HG03025 (cell line): ENCODE measurements around the gene MCRIP2.
"Not testable (repeated sequence)": the region's sequence is repeated elsewhere in the genome, so short reads cannot be mapped to it uniquely, and the experiment has no call there.

Experiments
- ATAC-seq: cut with Tn5 transposase; IDR thresholded peaks from one replicate; pipeline ENCODE4 v1.9.1; 2021; ENCODE audit warnings: mild to moderate bottlenecking, moderate library complexity; ENCODE audit not compliant: unreplicated experiment, low FRiP score

The MCRIP2 gene

DNA sequence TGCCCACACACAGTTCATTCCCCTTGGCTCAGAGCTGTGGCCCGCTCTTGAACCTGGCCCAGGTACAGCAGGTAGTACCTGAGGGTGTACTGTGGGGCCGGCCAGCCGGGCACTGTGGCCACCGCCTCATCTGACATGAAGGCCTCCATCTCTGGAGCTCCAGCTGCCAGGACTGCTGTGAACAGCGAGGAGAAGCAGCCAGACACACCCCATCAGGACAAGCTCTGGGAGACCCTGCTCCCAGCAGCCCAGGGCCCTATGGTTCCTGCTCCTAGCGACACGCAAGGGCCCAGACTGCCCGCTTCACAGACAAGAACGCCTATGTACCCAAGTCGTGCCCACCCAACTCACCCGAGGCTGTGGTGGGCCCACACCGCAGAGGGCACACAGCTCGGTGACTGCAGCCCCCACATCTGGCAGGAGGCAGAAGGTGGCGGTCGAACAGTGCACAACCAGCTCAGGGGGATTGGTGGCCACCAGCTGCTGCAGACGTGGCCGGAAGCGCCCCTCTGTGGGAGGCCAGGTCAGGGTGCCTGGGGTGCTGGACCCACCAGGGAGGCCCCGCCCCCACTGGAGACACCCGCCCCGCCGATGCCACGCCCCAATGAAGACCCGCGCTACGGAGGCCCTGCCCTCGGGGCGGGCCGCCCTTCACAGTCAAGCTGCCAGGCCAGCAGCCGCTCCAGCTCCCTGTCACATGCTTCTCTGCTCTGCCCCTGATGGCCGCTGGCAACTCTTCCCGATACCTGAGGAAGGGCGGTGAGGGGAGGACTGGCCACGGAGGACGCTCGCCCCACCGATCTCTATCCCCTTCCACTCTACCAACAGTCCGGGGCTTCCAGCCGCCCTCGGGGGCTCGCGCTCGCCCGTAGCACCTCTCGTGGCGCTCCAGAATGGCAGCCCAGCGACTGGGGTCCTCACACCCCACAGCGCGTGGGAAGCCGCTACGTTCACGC lies 37.5 kb downstream of the MCRIP2 start:
- no peak for ATAC-seq

DNA sequence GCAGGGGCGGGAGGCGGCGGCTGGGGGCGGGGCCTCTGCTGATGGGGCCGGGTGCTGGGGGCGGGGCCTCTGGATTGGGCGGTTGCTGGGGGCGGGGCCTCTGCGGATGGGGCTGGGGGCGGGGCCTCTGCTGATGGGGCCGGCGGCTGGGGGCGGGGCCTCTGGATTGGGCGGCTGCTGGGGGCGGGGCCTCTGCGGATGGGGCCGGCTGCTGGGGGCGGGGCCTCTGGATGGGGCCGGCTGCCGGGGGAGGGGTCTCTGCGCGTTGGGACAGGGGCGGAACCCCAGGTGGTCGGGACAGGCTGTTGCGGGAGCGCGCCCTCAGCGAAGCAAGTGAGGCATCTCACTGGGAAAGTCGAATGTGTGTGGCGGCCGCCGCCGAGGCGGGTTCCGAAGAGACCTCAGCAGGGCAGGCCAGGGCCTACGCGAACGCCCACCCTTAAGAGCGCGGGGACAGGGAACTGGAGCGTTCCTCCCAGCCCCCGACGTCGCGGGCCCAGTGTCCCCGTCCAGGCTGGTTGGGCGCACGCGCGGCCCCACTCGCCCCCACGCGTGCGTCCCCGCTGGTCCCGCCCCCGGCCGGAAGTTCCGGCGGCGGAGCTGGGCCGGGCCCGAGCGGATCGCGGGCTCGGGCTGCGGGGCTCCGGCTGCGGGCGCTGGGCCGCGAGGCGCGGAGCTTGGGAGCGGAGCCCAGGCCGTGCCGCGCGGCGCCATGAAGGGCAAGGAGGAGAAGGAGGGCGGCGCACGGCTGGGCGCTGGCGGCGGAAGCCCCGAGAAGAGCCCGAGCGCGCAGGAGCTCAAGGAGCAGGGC lies 38.4 kb downstream of the MCRIP2 start, which contains the start of gene STUB1:
TSS of gene STUB1 (plus strand) at position 597 of the 811 bp plus-strand sequence. CDS start at position 713, 116 bp downstream.
- peak; percentile 32 for ATAC-seq

DNA sequence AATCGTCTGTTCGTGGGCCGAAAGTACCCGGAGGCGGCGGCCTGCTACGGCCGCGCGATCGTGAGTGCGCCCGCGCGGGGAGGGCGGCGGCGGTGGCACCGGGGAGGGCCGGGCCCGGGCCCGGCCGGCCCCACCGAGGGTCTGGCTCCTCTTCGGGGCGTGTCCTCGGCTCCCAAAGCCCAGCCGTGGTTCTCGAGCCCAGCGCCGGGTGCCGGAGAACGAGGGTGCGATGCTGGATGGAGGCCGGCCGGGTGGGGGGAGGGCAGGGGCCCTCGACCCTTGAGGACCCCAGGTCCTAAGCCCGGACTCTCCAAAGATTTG lies 39.0 kb downstream of the MCRIP2 start:
- no peak for ATAC-seq

DNA sequence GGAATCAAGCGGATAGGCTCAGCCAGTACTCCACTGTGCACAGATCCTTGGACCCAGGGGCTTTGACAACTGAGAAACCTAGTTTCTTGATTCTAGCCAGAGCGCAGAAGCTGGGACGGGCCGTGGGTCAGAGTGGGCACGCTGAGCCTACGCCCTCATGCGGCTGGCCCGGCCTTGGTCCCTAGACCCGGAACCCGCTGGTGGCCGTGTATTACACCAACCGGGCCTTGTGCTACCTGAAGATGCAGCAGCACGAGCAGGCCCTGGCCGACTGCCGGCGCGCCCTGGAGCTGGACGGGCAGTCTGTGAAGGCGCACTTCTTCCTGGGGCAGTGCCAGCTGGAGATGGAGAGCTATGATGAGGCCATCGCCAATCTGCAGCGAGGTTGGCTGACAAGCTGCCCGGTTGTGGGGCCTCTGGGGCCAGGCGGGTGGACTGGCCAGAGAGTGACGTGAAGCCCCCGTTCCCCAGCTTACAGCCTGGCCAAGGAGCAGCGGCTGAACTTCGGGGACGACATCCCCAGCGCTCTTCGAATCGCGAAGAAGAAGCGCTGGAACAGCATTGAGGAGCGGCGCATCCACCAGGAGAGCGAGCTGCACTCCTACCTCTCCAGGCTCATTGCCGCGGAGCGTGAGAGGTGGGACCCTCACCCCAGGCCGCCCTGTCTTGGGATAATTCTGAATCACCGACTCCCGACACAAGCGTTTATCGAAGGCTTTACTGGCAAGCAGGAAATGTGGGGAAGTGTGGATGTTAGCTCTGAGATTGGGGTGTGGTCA lies 39.5 kb downstream of the MCRIP2 start:
- no peak for ATAC-seq

DNA sequence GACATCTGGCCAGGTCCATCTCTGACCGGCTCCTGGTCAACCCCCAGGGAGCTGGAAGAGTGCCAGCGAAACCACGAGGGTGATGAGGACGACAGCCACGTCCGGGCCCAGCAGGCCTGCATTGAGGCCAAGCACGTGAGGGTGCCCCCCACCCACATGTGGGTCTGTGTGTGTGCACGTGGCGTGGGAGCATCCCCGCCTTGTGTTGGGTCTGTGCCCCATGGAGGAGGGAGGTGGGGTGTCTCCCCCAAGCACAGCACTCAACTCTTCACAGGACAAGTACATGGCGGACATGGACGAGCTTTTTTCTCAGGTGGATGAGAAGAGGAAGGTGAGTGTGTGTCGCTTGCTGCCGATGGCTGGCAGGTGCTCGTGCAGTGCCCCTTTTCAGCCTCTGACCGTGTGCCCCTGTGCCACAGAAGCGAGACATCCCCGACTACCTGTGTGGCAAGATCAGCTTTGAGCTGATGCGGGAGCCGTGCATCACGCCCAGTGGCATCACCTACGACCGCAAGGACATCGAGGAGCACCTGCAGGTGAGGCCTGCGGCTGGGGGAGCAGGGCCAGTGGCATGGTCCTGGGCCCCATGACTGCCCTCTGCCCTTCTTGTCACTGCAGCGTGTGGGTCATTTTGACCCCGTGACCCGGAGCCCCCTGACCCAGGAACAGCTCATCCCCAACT lies 40.3 kb downstream of the MCRIP2 start:
- no peak for ATAC-seq

DNA sequence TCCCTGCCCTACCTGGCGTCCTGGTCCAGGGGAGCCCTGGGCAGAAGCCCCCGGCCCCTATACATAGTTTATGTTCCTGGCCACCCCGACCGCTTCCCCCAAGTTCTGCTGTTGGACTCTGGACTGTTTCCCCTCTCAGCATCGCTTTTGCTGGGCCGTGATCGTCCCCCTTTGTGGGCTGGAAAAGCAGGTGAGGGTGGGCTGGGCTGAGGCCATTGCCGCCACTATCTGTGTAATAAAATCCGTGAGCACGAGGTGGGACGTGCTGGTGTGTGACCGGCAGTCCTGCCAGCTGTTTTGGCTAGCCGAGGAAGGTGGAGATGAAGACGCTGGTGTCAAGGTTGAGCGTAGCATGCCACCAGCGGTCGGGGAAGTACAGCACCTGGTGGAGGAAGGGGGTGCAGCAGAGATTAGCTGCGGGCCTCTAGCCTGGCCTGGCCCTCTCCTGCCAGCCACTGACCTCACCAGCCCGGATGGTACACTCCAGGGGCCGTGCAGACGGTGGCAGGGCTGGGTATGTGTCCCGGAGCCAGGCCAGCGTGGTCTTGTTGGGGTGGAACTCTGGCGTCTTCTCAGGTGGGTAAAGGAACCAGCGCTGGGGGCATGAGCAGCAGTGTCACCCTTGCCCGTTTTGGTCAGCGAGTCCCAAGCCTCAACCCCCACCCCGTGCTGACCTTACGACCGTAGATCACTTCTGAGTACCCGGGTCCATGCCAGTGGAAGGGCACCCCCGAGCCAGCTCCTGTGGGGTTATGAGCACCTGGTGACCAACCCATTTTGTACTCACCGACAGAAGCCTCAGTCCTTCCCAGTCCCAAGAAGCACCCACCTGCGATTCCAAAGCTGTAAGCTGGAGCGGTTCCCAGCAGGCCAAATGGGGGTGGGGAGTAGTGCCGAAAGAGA lies 41.1 kb downstream of the MCRIP2 start:
- ATAC-seq = no peak

DNA sequence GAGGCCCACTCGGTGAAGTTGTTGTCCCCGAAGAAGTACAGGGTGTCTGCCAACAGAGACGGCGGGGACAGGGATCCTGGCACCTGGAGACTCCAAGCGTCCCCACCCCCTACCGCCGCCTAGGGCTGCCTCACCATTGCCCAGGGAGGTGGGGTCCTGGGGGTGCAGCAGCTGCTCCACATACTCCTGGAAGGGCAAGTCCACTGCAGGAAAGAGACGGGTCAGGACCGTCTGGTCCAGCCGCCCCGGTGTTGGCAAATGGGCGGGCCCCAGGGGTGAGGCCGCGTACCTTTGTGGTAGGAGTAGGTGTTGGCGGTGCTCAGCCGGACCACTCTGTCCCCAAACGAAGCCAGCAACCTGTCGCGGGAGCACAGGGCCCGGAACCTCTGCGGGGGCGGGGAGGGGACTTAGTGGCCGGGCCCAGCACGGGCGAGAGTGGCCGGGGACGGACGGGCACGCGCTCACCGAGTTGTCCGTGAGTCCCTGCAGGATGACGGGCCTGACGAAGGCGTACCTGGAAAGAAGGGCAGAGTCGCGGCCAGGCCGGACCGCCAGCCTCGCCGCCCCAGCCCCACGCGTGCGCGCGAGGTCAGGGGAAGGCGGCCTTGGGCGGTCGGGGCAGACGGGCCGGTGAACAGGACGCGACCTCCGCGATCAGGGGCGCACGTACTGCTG lies 41.9 kb downstream of the MCRIP2 start:
- no peak for ATAC-seq

DNA sequence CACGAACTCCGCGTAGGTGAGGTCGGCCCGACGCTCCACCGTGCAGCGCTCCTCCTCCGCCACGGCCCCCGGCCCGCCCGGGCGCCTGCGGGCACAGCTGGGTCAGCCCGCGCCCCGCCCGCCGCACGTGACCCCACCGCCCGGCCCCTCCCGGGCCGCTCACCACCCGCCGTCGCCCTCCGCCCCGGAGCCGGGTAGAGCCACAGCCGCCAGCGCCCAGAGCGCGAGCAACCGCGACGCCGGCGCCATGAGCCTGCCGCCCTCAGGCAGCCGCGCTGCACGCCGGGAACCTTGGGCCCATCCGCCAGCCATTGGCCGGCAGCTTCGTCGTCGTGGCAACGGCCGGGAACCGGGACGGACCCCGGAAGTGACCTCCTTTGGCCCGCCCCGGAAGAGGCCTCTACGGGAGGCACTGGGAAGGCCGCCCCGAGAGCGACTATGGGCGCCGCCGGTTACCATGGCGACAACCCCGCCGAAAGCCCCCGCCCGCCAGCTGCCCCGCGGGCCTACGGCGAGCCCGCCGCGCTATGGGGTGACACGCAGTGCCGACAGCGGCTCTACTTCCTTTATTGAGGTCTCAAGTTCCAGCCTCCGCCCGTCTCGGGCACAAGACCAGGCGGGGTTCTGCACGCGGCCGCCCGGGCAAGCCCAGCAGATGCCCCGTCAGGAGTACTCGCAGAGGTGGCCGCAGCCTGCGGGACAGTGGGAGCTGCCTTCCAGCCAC lies 42.6 kb downstream of the MCRIP2 start, which contains the start of gene JMJD8:
TSS of gene JMJD8 (minus strand) at position 264 of the 724 bp plus-strand sequence. CDS start at position 249, 15 bp downstream.
- ATAC-seq = peak; percentile 50

DNA sequence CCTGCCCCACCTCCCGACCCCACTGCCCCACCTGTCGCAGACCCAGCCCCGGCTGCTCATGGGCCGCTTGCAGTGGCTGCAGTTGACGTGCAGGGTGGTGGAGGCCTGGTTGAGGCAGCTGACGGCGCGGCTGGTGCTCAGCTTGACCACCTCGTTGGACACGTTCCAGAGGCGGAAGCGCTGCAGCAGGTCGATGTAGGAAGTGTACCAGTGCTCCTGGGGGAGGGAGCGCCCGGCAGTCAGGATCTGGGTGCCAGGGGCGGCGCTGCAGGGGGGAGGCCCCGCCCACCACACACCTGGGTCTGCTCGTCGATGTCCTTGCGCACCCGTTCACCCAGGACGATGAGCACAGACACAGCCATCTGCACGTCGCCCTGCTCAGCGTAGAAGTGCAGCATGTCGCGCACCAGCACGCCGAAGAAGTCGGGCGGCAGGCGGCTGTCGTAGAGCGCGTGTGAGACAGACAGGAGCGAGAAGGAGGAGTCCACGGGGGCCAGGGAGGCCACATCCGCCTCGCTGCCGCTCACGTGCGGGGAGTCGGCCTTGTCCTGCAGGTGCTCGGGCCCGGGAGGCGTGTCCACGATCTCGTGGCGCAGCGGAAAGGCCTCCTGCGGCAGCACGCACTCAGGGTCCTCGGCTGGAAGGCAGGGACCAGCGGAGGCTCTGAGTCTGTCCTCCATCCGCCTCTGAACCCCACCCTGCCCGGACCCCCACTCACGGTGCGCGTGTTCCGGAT lies 43.5 kb downstream of the MCRIP2 start:
- no peak for ATAC-seq

DNA sequence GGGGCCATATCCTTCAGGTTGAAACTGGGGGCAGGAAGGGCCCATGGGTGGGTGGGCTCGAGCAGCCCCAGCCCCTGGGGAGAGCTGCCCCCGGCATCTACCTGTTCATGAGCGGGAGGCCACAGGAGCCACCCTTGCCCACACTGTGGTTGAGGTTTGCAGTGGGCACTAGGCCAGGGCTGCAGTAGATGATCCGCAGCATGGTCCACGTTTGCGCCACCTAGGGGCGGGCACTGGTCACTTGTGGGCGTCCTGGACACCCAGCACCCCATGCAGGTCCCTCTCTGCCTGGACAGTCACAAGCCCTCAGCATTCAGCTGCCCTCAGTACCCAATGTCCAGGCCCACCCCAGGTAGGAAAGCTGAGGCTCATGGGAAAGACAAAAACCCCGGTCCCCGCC lies 44.3 kb downstream of the MCRIP2 start:
- no peak for ATAC-seq

DNA sequence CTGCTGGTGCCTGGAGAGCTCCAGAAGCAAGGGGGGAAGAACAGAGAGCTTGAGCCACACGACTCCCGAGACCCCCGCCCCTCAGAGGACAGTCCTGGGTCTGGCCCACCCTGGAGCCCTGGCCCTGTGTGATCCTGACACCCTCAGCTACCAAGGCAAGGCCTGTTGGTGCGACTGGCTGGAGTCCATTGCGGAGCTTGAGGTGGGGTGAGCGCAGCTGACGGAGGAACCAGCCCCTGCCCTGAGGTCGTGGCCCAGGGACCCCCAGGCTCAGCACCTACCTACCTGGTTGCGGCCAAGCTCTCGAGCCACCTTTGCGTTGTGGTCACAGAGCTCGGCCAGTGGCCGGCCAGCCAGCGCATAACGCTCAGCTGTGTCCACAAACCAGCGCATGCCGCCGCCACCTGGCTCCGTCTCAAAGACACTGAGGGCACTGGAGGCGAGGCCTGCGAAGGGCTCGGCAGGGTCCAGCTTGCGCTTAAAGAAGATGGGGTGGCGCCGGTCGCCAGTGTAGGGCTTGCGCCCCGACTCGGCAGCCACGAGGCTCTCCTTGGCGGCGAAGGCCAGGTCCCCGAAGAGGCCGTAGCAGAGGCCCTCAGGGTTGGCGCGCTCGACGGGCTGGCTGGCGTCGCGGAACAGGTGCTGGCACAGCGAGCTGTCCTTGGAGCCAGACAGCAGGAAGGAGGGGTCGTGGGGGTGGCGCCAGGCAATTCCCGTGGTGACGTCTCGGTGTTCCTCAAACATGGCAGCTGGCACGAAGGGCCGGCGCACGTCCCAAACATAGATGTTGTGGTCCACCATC lies 45.0 kb downstream of the MCRIP2 start:
- ATAC-seq = no peak

DNA sequence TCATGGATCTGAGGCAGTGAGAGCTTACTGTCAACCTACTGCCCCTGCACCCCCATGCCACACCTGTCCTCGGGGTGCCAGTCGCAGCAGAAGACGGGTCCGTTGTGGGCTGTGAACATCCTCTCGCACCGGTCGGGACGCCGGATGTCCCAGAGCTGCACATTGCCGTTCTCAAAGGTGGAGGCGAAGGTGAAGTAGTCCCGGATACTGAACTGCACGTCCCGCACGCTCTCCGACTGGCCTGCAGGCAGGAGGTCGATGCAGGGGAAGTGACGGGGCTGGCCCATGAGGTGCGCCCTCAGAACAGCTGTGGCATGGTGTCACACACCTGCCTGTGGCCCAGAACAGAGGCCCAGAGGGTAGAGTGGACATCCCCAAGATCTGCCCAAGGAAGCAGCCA lies 45.9 kb downstream of the MCRIP2 start:
- no peak for ATAC-seq

DNA sequence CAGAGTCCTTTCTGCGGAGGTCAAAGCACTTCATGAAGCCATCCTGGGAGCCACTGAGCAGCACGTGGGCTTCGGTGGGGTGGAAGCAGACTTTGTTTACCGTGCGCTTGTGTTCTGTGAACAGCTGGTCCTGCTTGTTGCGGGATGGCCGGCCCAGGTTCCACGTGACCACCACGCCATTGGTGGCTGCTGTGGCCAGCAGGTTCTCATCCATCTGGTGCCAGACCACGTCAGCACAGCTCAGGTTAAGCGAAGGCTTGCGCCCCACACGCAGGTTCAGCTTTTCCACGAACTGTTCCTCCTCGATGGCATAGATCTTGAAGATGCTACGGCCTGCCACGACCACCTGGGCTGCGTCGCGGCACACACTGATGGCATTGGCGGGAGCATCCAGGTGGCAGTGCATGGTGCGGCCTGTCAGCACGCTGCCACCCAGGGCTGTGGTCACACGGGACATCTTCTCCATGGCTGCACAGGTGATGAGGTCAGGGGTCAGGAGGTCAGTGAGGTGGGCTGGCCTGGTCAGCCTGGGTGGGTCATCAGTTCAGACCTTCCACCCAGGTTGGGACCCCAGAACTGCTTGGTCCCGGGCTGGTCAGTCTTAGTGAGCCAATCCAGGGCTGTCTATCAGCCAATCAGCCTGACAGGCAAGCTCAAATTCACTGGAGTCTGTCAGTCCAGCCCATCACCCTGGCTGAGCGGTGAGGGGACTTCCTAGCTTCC lies 47.7 kb downstream of the MCRIP2 start:
- no peak for ATAC-seq

DNA sequence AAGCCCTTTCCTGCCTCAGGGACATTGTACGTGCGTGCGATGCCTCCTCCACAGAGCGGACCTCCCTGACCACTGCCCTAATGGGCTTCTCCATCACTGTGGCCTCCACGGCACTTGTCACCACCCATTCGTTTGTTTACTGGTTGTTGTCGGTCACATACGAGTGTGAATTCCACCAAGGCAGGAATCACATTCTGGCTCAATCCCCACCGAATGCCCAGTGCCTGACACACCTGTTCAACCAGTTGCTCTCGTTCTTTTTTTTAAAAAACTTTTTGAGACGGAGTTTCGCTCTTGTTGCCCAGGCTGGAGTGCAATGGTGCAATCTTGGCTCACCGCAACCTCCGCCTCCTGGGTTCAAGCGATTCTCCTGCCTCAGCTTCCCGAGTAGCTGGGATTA lies 49.6 kb downstream of the MCRIP2 start:
- ATAC-seq = not testable (repeated sequence)

DNA sequence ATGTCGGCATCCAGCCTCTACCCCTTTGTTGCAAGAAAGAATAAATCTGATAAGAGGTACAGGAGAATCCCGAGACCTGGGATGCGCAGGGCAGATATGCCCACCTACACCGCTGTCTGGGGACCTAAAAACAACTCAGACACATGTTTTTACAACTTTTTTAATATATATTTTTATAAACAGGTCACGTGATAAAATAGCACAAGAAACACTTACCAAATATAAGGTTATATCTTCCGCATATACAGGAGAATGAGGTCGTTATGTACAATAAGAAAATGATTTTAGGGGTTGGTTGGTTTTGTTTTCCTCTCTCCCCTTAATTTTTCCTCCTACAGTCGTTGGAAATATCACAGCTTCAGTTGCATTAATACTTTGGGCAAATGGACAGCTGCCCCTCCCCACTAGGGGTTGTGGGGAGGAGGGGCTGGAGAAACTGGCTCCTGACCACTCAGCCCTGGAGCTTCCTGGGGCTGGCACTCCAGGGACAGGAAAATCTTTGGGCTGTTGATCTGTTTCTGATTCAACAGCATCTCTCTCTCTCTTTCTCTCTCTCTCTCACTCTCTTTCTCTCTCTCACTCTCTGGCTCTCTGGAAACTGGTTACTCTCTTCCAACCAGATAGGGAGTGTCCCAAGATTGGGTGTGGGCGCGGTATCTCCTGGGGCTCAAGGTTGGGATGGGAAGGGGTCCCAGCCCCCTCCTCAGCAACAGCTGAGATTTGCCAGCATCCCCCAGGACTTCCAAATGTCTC lies 50.9 kb downstream of the MCRIP2 start:
- ATAC-seq = no peak
